HG03571 (cell line): ENCODE data around the gene CHRNB4.

ENCODE experiments used
- ATAC-seq: cut with Tn5 transposase; IDR thresholded peaks from one replicate; pipeline ENCODE4 v1.9.1; 2021; ENCODE audit not compliant: unreplicated experiment

Gene CHRNB4

DNA sequence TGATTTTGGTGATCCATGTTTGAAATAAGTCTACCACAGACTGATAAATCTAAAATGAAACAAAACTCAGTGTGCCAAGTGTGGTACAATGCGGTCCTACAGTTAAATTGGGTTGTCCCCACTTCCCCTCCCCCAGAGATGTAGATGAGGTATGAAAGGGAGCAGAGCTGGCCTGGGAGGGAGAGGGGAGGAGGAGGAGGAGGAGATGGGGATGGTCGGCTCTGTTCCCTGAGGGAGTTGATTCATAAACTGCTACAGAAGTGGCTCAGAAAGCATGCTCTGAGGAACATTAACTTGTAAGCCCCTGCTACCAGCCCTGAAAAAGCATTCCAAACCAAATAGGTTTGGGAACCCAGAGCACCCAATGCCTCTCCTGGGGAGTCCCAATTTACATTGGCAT, 28.0 kb upstream of the CHRNB4 start:
- ATAC-seq: no peak

DNA sequence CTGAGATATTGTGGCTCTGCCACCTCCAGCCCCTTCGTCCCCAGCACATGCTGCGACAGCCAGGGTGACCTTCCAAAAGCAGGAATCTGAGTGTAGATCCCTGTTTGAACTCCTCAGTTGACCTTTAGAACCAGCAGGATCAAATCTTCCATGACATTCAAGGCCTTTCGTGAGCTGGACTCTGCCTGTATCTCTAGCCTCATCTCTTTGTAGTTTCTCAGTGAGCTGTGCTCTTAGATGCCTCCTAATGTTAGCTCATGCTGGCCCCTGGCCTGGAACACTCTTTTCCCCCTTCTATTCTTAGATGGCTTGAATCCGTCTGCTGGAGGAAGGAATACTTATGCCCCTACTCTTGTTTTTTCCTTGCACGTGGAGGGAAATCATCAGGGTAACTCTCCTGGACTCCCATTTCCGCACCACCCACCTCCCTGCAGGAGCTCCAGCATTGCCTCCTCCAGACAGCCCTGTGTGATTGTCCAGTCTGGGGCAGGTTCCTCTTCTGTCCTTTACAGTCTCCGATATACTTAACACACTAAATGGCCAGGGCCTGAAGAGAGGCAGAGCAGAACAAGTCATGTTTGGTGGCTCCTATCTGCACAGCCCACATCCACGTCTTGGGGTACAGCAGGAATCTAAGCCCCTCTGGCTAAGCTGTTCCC, 26.7 kb upstream of the CHRNB4 start:
- no peak for ATAC-seq

DNA sequence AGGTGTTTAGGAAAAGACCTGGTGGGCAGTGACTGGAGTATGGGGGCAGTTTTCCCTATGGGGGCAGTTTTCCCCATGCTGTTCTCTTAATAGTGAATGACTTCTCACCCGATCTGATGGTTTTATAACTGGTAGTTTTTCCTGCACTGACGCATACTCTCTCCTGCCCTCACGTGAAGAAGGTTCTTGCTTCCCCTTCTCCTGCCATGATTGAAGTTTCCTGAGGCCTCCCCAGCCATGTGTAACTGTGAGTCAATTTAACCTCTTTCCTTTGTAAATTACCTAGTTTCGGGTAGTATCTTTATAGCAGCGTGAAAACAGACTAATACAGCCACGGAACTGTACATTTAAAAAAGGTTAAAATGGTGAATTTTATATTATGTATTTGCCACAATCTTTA, 25.0 kb upstream of the CHRNB4 start:
- ATAC-seq: no peak

DNA sequence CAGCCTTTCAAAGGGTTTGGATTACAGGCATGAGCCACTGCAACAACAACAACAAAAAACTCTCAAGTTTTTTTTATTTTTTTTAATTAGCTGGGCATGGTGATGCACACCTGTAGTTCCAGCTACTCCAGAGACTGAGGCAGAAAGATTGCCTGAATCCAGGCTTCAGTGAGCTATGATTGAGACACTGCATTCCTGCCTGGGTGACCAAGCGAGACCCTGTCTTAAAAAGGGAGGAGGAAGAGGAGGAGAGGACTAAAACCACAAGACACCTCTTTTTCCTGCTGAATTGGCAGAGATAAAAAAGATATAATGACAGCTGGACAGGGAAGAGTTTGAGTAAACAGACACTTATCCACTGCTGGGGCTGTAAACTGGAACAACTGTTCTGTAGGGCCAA, 22.7 kb upstream of the CHRNB4 start:
- ATAC-seq: no peak

DNA sequence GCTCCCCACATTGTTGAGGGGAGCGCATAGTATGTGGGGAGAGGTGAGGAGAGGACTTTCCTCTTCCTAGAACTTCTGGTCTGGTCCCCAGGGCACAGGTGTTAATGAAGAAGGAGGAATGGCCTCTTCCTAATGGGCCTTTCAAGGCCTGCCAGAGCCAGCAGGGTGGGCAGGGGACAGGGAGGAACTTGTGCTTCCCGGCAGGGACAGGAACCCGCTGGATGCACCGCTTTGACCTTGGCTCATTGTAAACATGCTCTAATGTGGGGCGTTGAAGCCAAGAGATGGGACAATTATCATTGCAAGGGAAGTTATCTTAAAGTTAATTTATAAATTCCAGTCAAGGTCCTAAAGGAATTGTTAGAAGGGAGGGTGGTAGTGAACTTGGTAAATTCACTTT, 21.0 kb upstream of the CHRNB4 start:
- ATAC-seq: no peak

DNA sequence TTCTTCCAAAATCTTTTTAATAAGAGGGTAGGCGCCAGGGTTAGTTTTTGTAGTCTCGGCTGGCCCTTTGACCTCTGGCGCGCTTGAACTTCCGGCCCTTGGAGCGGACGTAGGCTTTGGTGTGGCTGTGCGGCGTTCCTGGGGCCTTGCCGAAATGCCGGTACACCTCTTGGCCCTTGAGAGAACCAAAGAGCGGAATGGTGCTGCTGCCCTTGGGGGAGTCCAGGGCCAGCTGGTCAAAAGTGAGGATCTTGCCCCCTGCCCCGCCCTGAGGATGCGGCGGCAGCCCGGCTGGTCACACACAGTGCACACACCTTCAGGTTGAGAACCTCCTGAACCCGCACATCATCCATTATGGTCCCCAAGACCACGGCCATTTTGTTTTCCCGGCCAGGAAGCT, 20.0 kb upstream of the CHRNB4 start:
- ATAC-seq: no peak

DNA sequence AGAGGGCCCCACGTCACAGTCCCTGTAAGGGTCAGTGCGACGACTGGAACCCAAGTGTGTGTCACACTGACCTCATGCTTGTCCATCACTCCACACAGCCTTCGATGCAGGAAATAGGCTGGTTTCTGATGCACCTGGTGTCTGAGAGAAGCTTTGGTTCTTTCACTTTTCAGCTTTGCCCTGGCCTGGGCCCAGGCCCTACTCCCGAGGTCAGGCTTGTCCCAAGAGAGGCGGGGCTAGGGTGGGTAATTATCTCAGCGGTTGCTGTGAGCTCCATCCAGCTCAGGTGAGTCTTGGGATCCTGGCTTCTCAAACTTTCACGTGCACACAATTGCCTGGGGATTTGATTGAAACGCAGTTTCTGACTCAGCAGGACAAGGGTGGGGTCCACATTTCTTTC, 19.6 kb upstream of the CHRNB4 start:
- no peak for ATAC-seq

DNA sequence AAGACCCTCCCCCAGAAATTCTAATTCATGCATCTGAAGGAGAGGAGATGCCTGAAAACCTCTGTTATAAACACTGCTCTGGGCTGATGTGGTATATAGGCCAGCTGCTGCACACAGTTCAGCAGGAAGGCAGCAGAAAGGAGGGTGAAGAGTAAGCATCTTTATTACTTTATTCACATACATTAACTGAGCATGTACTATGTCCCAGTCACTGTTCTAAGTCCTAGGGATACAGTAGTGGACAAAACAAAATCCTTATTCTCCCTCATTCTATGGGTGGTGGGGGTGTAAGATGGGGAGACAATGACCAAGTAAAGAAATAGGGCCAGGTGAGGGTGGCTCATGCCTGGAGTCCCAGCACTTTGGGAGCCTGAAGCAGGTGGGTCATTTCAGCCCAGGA, 17.8 kb upstream of the CHRNB4 start:
- ATAC-seq: no peak

DNA sequence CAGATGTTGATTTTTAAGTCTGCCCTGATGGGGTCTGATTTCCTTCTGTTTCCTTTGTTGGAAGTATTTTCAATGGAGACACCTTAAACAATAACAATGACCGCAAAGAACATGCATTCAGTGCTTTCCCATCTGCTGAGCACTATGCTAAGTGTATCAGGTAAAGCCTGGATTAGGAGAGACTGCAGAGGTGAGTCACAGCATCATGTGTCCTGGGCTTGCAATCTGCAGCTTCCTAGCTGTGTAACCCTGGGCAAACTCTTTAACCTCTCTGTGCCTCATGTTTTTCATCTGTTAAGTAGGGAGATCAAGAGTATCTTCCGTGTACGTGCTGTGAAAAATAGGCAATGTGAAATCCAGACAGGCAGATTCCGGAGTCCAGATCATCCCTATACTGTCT, 13.3 kb upstream of the CHRNB4 start:
- no peak for ATAC-seq

DNA sequence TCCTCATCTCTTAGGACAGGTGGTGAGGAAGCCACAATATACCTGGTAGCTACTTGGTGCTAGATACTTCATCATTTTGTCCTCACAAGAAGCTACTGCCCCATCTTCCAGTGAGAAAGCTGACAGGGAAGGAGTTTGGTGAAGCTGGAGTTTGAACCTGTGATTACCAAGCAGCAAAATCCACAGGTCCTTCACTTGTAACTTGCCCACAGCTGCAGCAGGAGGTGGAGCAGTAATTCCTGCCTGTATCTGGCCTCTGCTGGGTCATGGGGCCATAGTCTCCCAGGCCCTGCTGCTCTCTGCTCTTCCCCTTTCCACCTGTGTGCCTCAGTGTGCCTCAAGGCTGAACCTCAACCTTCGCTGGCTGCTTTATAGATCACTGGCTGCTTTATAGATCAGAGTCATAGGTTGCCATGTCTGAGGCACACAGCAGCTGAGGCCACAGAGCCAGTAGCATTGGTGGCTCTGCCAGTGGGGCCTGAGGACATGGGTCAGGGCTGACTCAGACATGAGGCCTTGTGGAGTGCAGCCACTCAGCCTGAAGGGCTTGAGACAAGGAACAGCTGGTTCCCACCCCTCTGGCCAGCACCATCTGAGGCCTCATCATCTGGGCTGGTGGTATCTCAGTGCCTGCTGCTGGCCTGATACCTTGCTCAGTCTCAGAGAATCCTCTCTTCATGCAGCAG, 11.1 kb upstream of the CHRNB4 start:
- ATAC-seq: no peak

DNA sequence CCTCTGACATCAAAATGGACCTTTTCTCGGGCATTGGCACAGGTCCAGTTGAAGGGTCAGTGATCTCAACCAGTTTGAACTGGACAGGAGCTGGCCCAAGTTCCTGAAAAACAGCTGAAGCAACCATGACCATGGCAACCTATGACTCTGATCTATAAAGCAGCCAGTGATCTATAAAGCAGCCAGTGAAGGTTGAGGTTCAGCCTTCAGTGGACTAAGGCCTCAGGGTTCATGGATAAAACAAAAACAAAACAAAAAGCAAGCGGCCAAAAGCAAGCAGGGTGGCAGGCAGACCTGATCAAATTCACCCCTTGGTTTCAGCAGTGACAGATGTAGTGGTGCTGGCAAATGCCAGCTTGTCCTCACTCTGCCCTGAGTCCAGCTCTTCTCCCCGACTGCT, 10.0 kb upstream of the CHRNB4 start:
- ATAC-seq: no peak

DNA sequence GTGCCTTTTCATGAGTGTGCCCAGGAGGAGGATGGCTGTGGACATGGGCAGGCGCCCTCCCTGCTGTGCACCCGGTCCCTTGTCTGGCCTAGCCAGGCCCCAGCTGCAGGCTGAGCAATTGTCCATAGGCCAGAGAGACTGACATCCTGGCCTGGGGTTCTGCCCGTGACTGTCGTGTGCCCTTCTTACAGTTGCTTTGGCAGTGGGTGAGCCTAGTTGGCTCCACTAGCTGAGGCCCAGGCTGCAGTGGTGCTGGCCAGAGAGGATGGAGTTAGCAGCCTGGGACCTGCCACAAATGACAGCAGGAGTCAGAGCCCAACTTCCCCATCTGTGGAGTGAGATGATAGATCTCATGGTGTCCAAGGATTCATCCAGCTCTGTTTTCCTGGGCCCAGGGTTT, 9.0 kb upstream of the CHRNB4 start:
- no peak for ATAC-seq

DNA sequence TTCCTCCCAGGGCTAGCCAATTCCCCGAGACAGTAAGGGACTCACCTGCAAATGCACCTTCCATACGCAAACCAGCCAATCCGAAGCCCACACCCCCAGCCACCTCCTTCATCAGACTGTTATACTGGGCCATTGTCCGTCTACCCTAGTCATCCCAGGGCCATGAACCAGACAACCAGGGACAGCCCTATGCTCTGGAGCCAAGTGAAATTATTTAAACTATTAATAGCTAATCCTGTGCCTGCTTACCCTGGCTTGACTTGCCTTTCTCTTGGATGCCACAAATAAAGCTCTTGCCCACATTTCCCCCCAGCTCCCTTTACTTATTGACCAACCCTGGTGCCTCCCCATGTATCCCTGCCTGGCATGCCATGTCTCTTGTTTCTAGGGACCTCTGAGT, 4.0 kb upstream of the CHRNB4 start:
- ATAC-seq: no peak

DNA sequence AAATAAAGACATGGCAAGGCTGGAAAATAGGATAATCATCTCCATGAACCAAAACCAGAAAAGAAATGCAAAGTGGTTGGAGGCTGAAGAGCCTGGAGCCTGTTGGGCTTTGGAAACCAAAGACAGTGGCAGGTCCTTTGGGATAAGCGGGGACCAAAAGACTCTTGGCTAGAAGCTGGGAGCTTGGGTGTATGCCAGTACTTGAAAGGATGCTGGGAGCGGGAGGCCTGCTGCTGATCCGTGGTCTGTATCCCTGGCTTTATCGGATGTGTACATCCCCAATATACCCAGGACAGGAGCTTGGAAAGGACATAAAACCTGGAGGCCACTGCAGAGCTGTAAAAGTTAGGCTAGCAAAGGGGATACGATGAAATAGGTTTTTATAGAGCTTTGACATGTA, 1.3 kb upstream of the CHRNB4 start:
- no peak for ATAC-seq

DNA sequence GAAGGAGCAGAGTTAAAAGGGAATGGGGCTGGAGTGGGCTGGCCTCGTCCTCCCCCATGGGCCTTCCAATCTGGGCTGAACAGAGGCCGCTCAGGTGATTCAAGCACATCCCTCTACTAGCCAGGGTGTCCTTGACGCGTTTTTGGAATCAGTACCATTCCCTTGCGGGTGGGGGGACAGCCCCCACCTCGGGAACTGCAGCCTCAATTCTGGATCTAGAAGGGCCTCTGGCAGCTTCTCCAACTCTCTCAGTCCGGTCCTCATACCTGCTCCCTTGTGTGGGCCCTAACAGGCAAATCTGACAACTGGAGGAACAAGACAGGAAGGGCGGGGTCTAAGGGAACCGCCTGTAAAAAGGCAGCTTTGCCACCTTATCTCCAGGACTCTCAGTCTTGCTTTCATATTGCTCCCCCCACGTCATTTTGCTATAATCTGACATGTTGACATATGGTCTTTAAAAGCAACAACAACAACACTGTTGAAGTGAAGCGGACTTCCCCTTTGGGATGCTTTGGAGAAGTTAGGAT, 802 bp upstream of the CHRNB4 start:
- ATAC-seq: no peak

DNA sequence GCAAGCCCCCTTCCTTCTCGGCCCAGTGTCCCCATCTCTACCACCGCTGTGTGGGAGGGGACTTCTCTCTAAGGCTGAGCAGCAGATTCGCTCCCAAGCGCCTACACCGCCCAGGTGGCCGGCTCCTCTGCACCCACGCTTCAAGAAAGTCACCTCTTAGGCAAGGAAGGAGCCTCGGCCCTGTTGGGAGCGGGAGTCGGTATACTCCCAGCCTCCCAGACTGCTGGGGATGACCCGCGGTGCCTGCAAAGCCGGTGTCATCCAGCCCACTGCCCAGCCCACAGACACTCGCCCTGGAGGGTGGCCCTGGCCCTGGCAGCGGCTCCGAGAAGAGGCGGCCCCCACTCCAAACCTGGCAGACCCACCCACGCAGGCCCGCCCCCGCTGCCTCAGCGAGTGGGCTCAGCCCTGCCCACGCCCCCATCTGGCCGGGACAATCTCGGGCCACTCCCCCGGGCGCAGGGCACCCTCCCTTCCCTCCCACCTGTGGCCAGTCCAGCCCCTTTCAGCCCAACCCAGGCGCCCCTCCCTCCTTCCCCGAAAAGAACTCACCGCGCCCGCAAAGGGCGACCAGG, 396 bp downstream of the CHRNB4 start:
- ATAC-seq: no peak

DNA sequence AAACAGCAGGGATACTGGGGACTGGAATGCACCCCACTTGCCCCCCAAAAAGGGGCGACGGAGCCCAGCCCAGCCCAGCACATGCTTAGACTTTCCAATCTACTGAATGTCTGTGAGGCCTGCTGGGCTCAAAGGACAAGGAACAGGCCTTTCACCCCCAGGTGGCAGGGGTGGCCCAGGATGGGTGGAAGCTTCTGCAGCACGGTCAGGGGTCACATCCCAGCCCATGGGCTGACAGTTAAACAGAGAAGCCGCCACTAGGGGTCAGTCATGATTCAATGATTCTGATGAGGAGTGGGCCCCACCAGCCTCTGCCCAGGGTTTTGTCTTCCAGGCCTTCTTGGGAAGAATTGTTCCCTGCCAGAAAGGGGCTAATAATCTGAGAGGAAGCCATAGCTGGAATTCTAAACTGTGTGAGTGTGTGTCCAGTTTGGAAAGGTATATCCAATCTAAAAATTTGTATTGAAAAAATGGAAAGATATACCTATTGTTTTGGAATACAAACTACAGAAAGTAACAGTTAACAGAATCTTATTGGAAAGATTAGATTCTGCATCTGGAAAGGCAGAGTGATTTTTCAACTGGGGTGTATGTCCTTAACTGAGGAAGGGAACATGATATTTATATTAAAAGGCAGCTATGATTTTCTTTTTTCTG, 2.2 kb downstream of the CHRNB4 start:
- ATAC-seq: no peak

DNA sequence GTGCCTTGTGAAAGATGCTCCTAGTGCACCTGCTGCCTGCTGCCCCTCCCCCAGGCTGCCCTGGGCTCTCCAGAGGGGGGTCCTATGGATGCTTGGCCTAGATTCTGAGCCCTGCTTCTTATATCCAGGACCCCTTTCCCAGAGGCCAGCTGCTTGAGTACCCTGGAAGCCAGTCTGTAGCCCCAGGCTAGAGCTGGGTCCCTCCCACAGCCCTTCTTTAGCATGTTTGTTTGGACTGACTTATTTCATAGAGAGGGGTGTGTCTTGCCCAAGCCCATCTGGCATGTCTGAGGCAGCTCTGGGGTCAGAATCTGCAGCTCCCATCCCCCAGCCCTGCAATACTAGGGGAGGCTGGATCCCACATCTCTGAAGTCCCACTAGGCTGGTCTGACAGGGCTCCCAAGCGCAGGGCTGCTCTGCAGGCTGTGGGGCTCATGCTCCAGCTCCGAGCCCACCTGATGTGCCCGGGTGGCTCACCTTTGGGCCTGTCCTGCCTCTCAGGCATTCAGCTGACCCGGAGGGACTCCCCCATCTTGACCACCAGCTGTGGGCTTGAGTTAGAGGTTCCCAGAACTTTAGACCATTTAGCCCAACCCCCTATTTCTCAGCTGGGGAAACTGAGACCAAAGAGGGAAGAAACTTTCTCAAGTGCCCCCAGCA, 3.1 kb downstream of the CHRNB4 start:
- no peak for ATAC-seq

DNA sequence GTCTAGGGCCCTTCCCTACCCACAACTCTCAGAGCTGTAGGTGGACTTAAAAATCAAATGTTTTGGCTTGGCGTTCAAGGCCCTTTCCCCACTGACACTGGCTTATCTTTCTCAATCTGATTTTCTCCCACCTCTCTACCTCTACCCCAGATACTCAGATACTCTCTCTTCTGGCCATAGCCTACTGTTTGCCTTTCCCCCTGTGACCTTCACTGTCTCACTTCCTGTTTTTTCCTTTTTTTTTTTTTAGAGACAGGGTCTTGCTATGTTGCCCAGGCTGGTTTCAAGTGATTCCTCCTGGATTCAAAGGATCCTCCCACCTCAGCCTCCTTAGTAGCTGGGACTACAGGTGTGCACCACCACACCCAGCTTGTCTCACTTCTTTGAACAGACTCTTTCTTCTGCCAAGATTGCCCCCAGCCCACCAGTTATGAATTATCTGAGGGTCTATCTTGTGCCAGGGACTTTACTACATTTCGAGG, 4.6 kb downstream of the CHRNB4 start:
- no peak for ATAC-seq

DNA sequence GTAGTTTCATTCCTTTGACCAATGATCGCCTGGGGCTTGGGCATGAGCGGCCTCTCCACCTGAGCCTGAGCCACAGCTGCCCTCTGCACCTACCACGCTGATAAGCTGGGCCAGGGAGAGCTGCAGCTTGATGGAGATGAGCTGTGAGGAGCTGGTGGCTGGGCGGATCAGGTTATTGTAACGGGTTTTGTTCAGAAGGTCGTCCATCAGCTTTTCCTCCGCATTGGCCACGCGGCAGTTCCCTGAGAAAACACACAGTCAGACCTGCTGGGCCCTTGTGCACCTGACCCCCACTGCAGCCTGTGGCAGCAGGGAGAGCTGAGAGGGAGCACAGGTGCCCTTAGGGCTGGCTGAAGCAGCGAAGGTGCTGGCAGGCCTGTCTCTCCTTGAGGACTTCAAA, 5.7 kb downstream of the CHRNB4 start:
- ATAC-seq: no peak
